Stomach (tissue), 9 donors: ENCODE data around the gene CNTN4. TPM values are rescaled to one million over a fixed set of nuclear protein-coding genes. Genes with fewer than 3 reads are reported as not detected.

Experiments
- DNase-seq, 2 donors: peaks; one replicate each; pipeline versions ENCODE4 v3.0.0 to v3.0.0-alpha.2; 2013 to 2019
- H3K27ac ChIP-seq, 5 donors: fragments of 200-600 bp in 4 of 5; sonication (generic) in 4 of 5; one replicate each; pipeline ENCODE4 v1.5.1; 2013 to 2019; ENCODE audit warnings: mild to moderate bottlenecking in 1 of 5, moderate library complexity in 1 of 5
- H3K27me3 ChIP-seq, 3 donors: fragments of 200-600 bp; sonication (generic); one replicate each; pipeline ENCODE4 v1.5.1; 2017 to 2019; ENCODE audit warnings: mixed run types in 1 of 3
- H3K36me3 ChIP-seq, 4 donors: fragments of 200-600 bp; sonication (generic); 1 replicate in 3 of 4; 2 replicates in 1 of 4; pipeline ENCODE4 v1.5.1; 2016 to 2019
- H3K4me1 ChIP-seq, 4 donors: fragments of 200-600 bp; sonication (generic); one replicate each; pipeline ENCODE4 v1.5.1; 2016 to 2019
- H3K4me3 ChIP-seq, 4 donors: fragments of 200-600 bp; sonication (generic) in 3 of 4; one replicate each; pipeline ENCODE4 v1.5.1; 2016 to 2019; ENCODE audit warnings: mild to moderate bottlenecking in 1 of 4
- H3K9me3 ChIP-seq, 4 donors: fragments of 200-600 bp; sonication (generic); one replicate each; pipeline ENCODE4 v1.5.1; 2016 to 2019
- CTCF ChIP-seq, 7 experiments: fragments of 450-650 bp in 4 of 7; fragments of 200-600 bp in 3 of 7; sonication (generic) in 3 of 7; IDR thresholded peaks; one replicate each; pipeline ENCODE4 v1.5.1; 2016 to 2019; ENCODE audit warnings: antibody characterized with exemption in 7 of 7, control low read depth in 2 of 7, mild to moderate bottlenecking in 1 of 7
- EP300 ChIP-seq: sonication (generic); formaldehyde crosslinking; IDR thresholded peaks from one replicate; pipeline ENCODE4 v1.6.1; 2017; ENCODE audit warnings: antibody characterized with exemption
- POLR2A ChIP-seq, 4 donors: fragments of 450-650 bp; IDR thresholded peaks; one replicate each; pipeline ENCODE4 v1.6.1; 2016; ENCODE audit warnings: antibody characterized with exemption in 4 of 4, control low read depth in 2 of 4, mild to moderate bottlenecking in 1 of 4, moderate library complexity in 1 of 4
- POLR2AphosphoS5 ChIP-seq, 3 donors: sonication (generic); formaldehyde crosslinking; IDR thresholded peaks; one replicate each; pipeline ENCODE4 v1.6.1; 2016; ENCODE audit warnings: antibody characterized with exemption in 3 of 3
- WGBS, 5 donors: extraction: QIAGEN DNeasy Blood & Tissue Kit in 3 of 5; methylation state at CpG; one replicate each; pipeline versions ENCODE4 v1.1.5 to v1.1.7; 2013 to 2018; 5-methylcytosine and 5-hydroxymethylcytosine counted together
- intact Hi-C: fragments of 100-400 bp; cut with DNase I; formaldehyde crosslinking; loops from one replicate; pipeline ENCODE4 v1.15.1; 2023; ENCODE audit warnings: low total_unique reads
- polyA plus RNA-seq, 3 donors: library from polyadenylated mRNA; stranded (reverse); fragments of 200-250 nt; gene quantifications; one replicate each; pipeline ENCODE4 v1.2.3, GENCODE V29; 2013
- total RNA-seq, 5 donors: library from RNA; depleted of rRNA; stranded (reverse); fragments of >200 nt; gene quantifications; one replicate each; pipeline versions ENCODE4 v1.1.0 to v1.2.3, GENCODE V29; 2014 to 2016
- donor health status: healthy with polysubstance abuse.
- donor health status: Bipolar disorder and iron deficiency.
- donor health status: healthy.

Gene CNTN4
- total and polyA plus RNA-seq, 8 donors = 0.45 to 97.0 (median 5.6) TPM

- no peak overlapping the region for H3K4me3 ChIP-seq
- no peaks in the 10 kb centered on the region for H3K36me3 ChIP-seq
- no peaks in the 10 kb centered on the region for H3K9me3 ChIP-seq
- no peak for DNase-seq
- H3K4me1 ChIP-seq = no peaks in the 10 kb centered on the region
- intact Hi-C loops = no loop called here
- H3K27me3 ChIP-seq = no peaks in the 10 kb centered on the region
- H3K27ac ChIP-seq = no peak overlapping the region
- TF ChIP-seq EP300 (no peak), POLR2AphosphoS5 (IDR thresholded peaks at IDR 0.05) (no peak), CTCF (IDR thresholded peaks at IDR 0.05) (no peak), POLR2A (IDR thresholded peaks at IDR 0.05) (no peak)
Measured at GRCh38 chr3:3087279-3087678, 988.6 kb downstream of the CNTN4 start.

- H3K27ac ChIP-seq = no peak overlapping the region
- no peaks in the 10 kb centered on the region for H3K36me3 ChIP-seq
- TF ChIP-seq CTCF (IDR thresholded peaks at IDR 0.05) (no peak), POLR2AphosphoS5 (IDR thresholded peaks at IDR 0.05) (no peak), POLR2A (IDR thresholded peaks at IDR 0.05) (no peak), EP300 (no peak)
- intact Hi-C loops = no loop called here
- no peaks in the 10 kb centered on the region for H3K9me3 ChIP-seq
- WGBS, 5 donors = 68 to 74% (median 72%) methylated on average over 7 of the region's 7 CpGs
- no peak for DNase-seq
- H3K4me1 ChIP-seq = no peaks in the 10 kb centered on the region
- no peak overlapping the region for H3K4me3 ChIP-seq
- H3K27me3 ChIP-seq = no peaks in the 10 kb centered on the region
Measured at GRCh38 chr3:3087716-3088465, 989.2 kb downstream of the CNTN4 start.

- H3K27ac ChIP-seq = no peak overlapping the region
- H3K27me3 ChIP-seq = no peaks in the 10 kb centered on the region
- H3K9me3 ChIP-seq = no peaks in the 10 kb centered on the region
- H3K4me3 ChIP-seq = no peak overlapping the region
- intact Hi-C loops = no loop called here
- TF ChIP-seq POLR2A (IDR thresholded peaks at IDR 0.05) (no peak), EP300 (no peak), CTCF (IDR thresholded peaks at IDR 0.05) (no peak), POLR2AphosphoS5 (IDR thresholded peaks at IDR 0.05) (no peak)
- WGBS, 5 donors = 68 to 81% (median 75%) methylated on average over 4 of the region's 4 CpGs
- no peaks in the 10 kb centered on the region for H3K4me1 ChIP-seq
- DNase-seq = no peak
- H3K36me3 ChIP-seq = no peaks in the 10 kb centered on the region
Measured at GRCh38 chr3:3089017-3089416, 990.4 kb downstream of the CNTN4 start.

GRCh38 chr3:3097958-3098357 is 999.3 kb downstream of the CNTN4 start:
- H3K27me3 ChIP-seq = no peaks in the 10 kb centered on the region
- 42 to 69% (median 57%) methylated on average over 4 of the region's 4 CpGs for WGBS, 5 donors
- no peaks in the 10 kb centered on the region for H3K36me3 ChIP-seq
- no peak overlapping the region for H3K4me3 ChIP-seq
- no peak for DNase-seq
- no peak overlapping the region for H3K27ac ChIP-seq
- no peaks in the 10 kb centered on the region for H3K4me1 ChIP-seq
- intact Hi-C loops = no loop called here
- TF ChIP-seq POLR2AphosphoS5 (IDR thresholded peaks at IDR 0.05) = no peak
- no peak for TF ChIP-seq POLR2A (IDR thresholded peaks at IDR 0.05)
- no peak for TF ChIP-seq CTCF (IDR thresholded peaks at IDR 0.05)
- no peak for TF ChIP-seq EP300
- no peaks in the 10 kb centered on the region for H3K9me3 ChIP-seq
